ENCODE measurements around the gene YAE1.

YAE1 gene

DNA sequence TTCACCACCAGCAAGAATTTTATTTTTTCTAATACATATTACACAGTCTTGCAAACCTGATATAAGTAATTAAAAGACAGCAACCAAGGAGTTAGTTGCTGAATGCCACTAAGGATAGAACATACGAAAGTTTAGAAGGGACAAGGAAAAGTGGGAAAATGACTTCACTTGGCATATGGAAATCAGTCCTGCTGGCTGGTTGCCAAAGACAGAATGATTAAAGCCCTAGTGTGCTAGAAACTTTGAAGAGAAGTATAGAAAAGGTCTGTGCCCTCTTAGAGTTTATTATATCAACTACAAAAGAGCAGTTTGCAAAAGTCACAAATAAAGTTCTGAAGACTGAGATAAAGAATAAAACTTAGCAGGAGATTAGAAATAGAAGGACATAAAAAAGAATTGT lies 5.8 kb upstream of the YAE1 start:
- TF ChIP-seq, protein P1, sequence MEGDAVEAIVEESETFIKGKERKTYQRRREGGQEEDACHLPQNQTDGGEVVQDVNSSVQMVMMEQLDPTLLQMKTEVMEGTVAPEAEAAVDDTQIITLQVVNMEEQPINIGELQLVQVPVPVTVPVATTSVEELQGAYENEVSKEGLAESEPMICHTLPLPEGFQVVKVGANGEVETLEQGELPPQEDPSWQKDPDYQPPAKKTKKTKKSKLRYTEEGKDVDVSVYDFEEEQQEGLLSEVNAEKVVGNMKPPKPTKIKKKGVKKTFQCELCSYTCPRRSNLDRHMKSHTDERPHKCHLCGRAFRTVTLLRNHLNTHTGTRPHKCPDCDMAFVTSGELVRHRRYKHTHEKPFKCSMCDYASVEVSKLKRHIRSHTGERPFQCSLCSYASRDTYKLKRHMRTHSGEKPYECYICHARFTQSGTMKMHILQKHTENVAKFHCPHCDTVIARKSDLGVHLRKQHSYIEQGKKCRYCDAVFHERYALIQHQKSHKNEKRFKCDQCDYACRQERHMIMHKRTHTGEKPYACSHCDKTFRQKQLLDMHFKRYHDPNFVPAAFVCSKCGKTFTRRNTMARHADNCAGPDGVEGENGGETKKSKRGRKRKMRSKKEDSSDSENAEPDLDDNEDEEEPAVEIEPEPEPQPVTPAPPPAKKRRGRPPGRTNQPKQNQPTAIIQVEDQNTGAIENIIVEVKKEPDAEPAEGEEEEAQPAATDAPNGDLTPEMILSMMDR (IDR thresholded peaks at IDR 0.05; ENCODE audit: insufficient read depth, low read length, poor library complexity, severe bottlenecking) = no peak
- TF ChIP-seq EZH2phosphoT487 (conservative IDR thresholded peaks at IDR 0.05; ENCODE audit: low read length) = no peak
- Histone ChIP-seq H3K9me2 (replicated peaks; ENCODE audit: insufficient read depth, low read length) (no peaks in the 10 kb centered on the region), H3K27ac (ENCODE audit: low read depth, low read length) (no peak overlapping the region), H3F3A (ENCODE audit: insufficient read depth) (0 out of 2 replicates have a peak, but pooled peaks cover 3% of the 10 kb centered on the region), H4K20me1 (ENCODE audit: low read depth, low read length) (no peaks in the 10 kb centered on the region), H3K9me3 (ENCODE audit: insufficient read depth, low read length) (no peaks in the 10 kb centered on the region), H3K4me2 (ENCODE audit: low read depth, low read length, poor library complexity, severe bottlenecking) (no peak overlapping the region), H3K9ac (ENCODE audit: low read length) (no peak overlapping the region), H3K79me2 (ENCODE audit: insufficient read depth, low read length) (no peaks in the 10 kb centered on the region), H2AFZ (ENCODE audit: low read depth, low read length, severe bottlenecking) (no peak overlapping the region), H3K36me3 (ENCODE audit: low read length) (no peaks in the 10 kb centered on the region), H3K4me3 (ENCODE audit: insufficient read depth, low read length, poor library complexity, severe bottlenecking) (no peak overlapping the region), H3K27me3 (ENCODE audit: low read length) (no peaks in the 10 kb centered on the region)

DNA sequence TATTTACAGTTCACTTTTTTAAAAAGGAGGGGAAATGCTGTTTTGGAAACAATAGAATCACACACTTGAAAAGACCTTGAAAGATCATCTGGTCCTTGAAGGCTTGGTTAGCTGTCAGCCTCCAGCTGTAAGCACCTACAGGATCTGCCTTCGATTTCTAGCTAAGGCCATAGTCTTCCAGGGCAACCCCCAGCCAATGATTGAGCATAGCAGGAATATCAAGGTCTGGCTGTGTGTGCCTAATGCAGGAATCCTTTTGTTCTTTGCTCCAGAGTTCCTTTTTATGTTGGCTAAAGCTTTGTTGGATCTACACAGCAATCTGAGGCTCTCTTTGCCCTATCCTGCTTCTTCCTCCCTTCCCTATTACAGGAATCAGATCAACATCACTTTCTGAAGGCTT lies 5.2 kb upstream of the YAE1 start:
- Histone ChIP-seq H3K4me2 (ENCODE audit: low read depth, low read length, poor library complexity, severe bottlenecking) (no peak overlapping the region), H3K36me3 (ENCODE audit: low read length) (no peaks in the 10 kb centered on the region), H4K20me1 (ENCODE audit: low read depth, low read length) (no peaks in the 10 kb centered on the region), H2AFZ (ENCODE audit: low read depth, low read length, severe bottlenecking) (no peak overlapping the region), H3K9me3 (ENCODE audit: insufficient read depth, low read length) (no peaks in the 10 kb centered on the region), H3K4me3 (ENCODE audit: insufficient read depth, low read length, poor library complexity, severe bottlenecking) (no peak overlapping the region), H3K27ac (ENCODE audit: low read depth, low read length) (no peak overlapping the region), H3K27me3 (ENCODE audit: low read length) (no peaks in the 10 kb centered on the region), H3F3A (ENCODE audit: insufficient read depth) (0 out of 2 replicates have a peak, but pooled peaks cover 3% of the 10 kb centered on the region), H3K9ac (ENCODE audit: low read length) (no peak overlapping the region), H3K79me2 (ENCODE audit: insufficient read depth, low read length) (no peaks in the 10 kb centered on the region), H3K9me2 (replicated peaks; ENCODE audit: insufficient read depth, low read length) (no peaks in the 10 kb centered on the region)
- TF ChIP-seq, protein P1 (IDR thresholded peaks at IDR 0.05; ENCODE audit: insufficient read depth, low read length, poor library complexity, severe bottlenecking) = no peak
- no peak for TF ChIP-seq EZH2phosphoT487 (conservative IDR thresholded peaks at IDR 0.05; ENCODE audit: low read length)

DNA sequence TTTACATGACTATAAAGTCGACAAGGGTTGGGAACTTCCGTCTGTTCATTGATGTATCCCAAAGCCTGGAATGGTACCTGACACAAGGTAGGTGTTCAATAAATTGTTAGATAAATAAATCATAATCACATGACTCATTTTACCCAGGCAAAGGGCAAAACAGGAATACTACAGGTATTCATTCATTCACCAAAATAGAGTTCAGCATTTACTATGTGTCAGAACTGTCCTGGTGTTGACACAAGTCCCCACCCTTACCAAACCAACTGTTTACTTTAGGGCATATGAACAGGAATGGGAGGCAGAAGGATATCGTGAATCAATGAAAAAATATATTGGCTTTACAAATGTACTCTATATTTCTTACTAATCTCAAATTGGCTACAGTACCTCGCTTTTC lies 666 bp upstream of the YAE1 start:
- peak overlapping the region; percentile 99 for H2AFZ ChIP-seq (ENCODE audit: low read depth, low read length, severe bottlenecking)

More for the DNA sequence above, 666 bp upstream of the YAE1 start:
- H3K9me3 ChIP-seq (ENCODE audit: insufficient read depth, low read length) = no peaks in the 10 kb centered on the region
- H4K20me1 ChIP-seq (ENCODE audit: low read depth, low read length) = no peaks in the 10 kb centered on the region
- H3K9me2 ChIP-seq (replicated peaks; ENCODE audit: insufficient read depth, low read length) = no peaks in the 10 kb centered on the region
- H3K27ac ChIP-seq (ENCODE audit: low read depth, low read length) = peak overlapping the region; percentile 27
- TF ChIP-seq, protein P1 (IDR thresholded peaks at IDR 0.05; ENCODE audit: insufficient read depth, low read length, poor library complexity, severe bottlenecking) = no peak
- no peak for TF ChIP-seq EZH2phosphoT487 (conservative IDR thresholded peaks at IDR 0.05; ENCODE audit: low read length)
- no peaks in the 10 kb centered on the region for H3K27me3 ChIP-seq (ENCODE audit: low read length)
- 0 out of 2 replicates have a peak, but pooled peaks cover 10% of the 10 kb centered on the region for H3F3A ChIP-seq (ENCODE audit: insufficient read depth)
- peak overlapping the region; percentile 94 for H3K4me2 ChIP-seq (ENCODE audit: low read depth, low read length, poor library complexity, severe bottlenecking)
- peak overlapping the region; percentile 88 for H3K4me3 ChIP-seq (ENCODE audit: insufficient read depth, low read length, poor library complexity, severe bottlenecking)
- peaks cover 5% of the 10 kb centered on the region; the same call in 1 of the 2 replicates for H3K36me3 ChIP-seq (ENCODE audit: low read length)
- peak overlapping the region; percentile 87 for H3K9ac ChIP-seq (ENCODE audit: low read length)
- H3K79me2 ChIP-seq (ENCODE audit: insufficient read depth, low read length) = peaks cover 36% of the 10 kb centered on the region

Data from SU-DHL-6 (cell line).